K562 (cell line): ENCODE data around the gene A1BG. TPM values are rescaled to one million over a fixed set of nuclear protein-coding genes. Genes with fewer than 3 reads are reported as not detected.

ENCODE experiments used
- ATF3 ChIP-seq, 2 experiments: fragments of 450-650 bp in 1 of 2; sonication (generic) in 1 of 2; formaldehyde crosslinking in 1 of 2; IDR thresholded peaks in 1 of 2; conservative IDR thresholded peaks in 1 of 2; 2 replicates each; pipeline versions ENCODE4 v1.6.1 to v1.8.1; 2016 to 2023; ENCODE audit warnings: mild to moderate bottlenecking in 2 of 2, moderate library complexity in 2 of 2, inconsistent platforms in 1 of 2, missing genetic modification reagents in 1 of 2
- BHLHE40 ChIP-seq: IDR thresholded peaks from 2 replicates; pipeline ENCODE4 v1.6.1; 2011; ENCODE audit warnings: low read length, improper control_type of control experiment
- CBFA2T2 ChIP-seq: fragments of 450-650 bp; conservative IDR thresholded peaks from 2 replicates; pipeline ENCODE4 v1.6.1; 2017; ENCODE audit warnings: mild to moderate bottlenecking
- CBX5 ChIP-seq: IDR thresholded peaks from 2 replicates; pipeline ENCODE4 v1.6.1; 2014; ENCODE audit warnings: low read depth, borderline replicate concordance
- CHD2 ChIP-seq: IDR thresholded peaks from 2 replicates; pipeline ENCODE4 v1.6.1; 2011; ENCODE audit warnings: low read depth, low read length
- DMBX1 ChIP-seq: fragments of 250-450 bp; sonication (Bioruptor Pico); IDR thresholded peaks from 2 replicates; pipeline ENCODE4 v1.8.0; 2022; ENCODE audit warnings: inconsistent platforms, mild to moderate bottlenecking, moderate library complexity, borderline replicate concordance
- FOXM1 ChIP-seq, 2 experiments: fragments of 450-650 bp in 1 of 2; sonication (generic) in 1 of 2; formaldehyde crosslinking in 1 of 2; IDR thresholded peaks; 2 replicates each; pipeline versions ENCODE4 v1.6.1 to v1.9.0; 2017 to 2022; ENCODE audit warnings: low read depth in 2 of 2, mild to moderate bottlenecking in 2 of 2, missing genetic modification reagents in 1 of 2, moderate library complexity in 1 of 2
- GABPB1 ChIP-seq: sonication (generic); formaldehyde crosslinking; IDR thresholded peaks from 2 replicates; pipeline ENCODE4 v1.8.0; 2022; ENCODE audit warnings: mild to moderate bottlenecking, missing genetic modification reagents
- HNRNPLL ChIP-seq: fragments of 200-400 bp; formaldehyde crosslinking; IDR thresholded peaks from 2 replicates; pipeline ENCODE4 v1.6.1; 2017; ENCODE audit warnings: low read length, low read depth, mild to moderate bottlenecking; ENCODE audit not compliant: poor library complexity, severe bottlenecking
- LCOR ChIP-seq: sonication (generic); formaldehyde crosslinking; IDR thresholded peaks from 2 replicates; pipeline ENCODE4 v1.8.0; 2022; ENCODE audit warnings: mild to moderate bottlenecking, missing genetic modification reagents
- MEIS2 ChIP-seq: fragments of 450-650 bp; IDR thresholded peaks from 2 replicates; pipeline ENCODE4 v1.6.1; 2014; ENCODE audit warnings: mild to moderate bottlenecking; ENCODE audit not compliant: partially characterized antibody
- NEUROD1 ChIP-seq: fragments of 150-350 bp; IDR thresholded peaks from 2 replicates; pipeline ENCODE4 v1.6.1; 2014; ENCODE audit warnings: borderline replicate concordance, low read length, low read depth; ENCODE audit not compliant: partially characterized antibody
- NR2C1 ChIP-seq, 2 experiments: fragments of 450-650 bp; IDR thresholded peaks; 2 replicates each; pipeline ENCODE4 v1.6.1; 2017; ENCODE audit warnings: mild to moderate bottlenecking in 2 of 2, antibody characterized with exemption in 1 of 2, inconsistent platforms in 1 of 2, missing compliant biosample characterization in 1 of 2, missing genetic modification characterization in 1 of 2
- PHF21A ChIP-seq: fragments of 450-650 bp; IDR thresholded peaks from 2 replicates; pipeline ENCODE4 v1.6.1; 2017; ENCODE audit warnings: low read depth, borderline replicate concordance
- POLR2A ChIP-seq: fragments of 450-650 bp; conservative IDR thresholded peaks from 2 replicates; pipeline ENCODE4 v1.6.1; 2016
- SIN3A ChIP-seq, 2 experiments: fragments of 150-350 bp in 1 of 2; IDR thresholded peaks; 2 replicates each; pipeline ENCODE4 v1.6.1; 2011 to 2016; ENCODE audit warnings: borderline replicate concordance in 2 of 2, low read depth in 2 of 2, low read length in 2 of 2, mild to moderate bottlenecking in 2 of 2, moderate library complexity in 2 of 2; ENCODE audit not compliant: control insufficient read depth in 1 of 2
- SP1 ChIP-seq: sonication (generic); formaldehyde crosslinking; IDR thresholded peaks from 2 replicates; pipeline ENCODE4 v1.8.1; 2022; ENCODE audit warnings: mild to moderate bottlenecking, missing genetic modification reagents
- TAF1 ChIP-seq: IDR thresholded peaks from 2 replicates; pipeline ENCODE4 v1.6.1; 2011; ENCODE audit warnings: mild to moderate bottlenecking, low read length, moderate library complexity; ENCODE audit not compliant: insufficient read depth, control insufficient read depth, severe bottlenecking; ENCODE audit errors: extremely low read depth
- TAF9B ChIP-seq: fragments of 450-650 bp; IDR thresholded peaks from 2 replicates; pipeline ENCODE4 v1.6.1; 2018; ENCODE audit warnings: mild to moderate bottlenecking; ENCODE audit not compliant: partially characterized antibody
- ZNF431 ChIP-seq: sonication (generic); formaldehyde crosslinking; IDR thresholded peaks from 2 replicates; pipeline ENCODE4 v1.8.0; 2022; ENCODE audit warnings: mild to moderate bottlenecking, missing genetic modification reagents
- ZNF444 ChIP-seq: fragments of 250-450 bp; sonication (Bioruptor Pico); IDR thresholded peaks from 2 replicates; pipeline ENCODE4 v1.4.0; 2020; ENCODE audit warnings: mild to moderate bottlenecking, moderate library complexity
- ZNF583 ChIP-seq: fragments of 250-450 bp; sonication (Bioruptor Pico); IDR thresholded peaks from 2 replicates; pipeline ENCODE4 v1.4.0; 2020
- ZNF699 ChIP-seq: fragments of 250-450 bp; sonication (Bioruptor Pico); IDR thresholded peaks from 2 replicates; pipeline ENCODE4 v1.8.0; 2021; ENCODE audit warnings: mild to moderate bottlenecking, moderate library complexity; ENCODE audit not compliant: insufficient replicate concordance
- polyA plus RNA-seq, 8 experiments: library from polyadenylated mRNA; depleted of rRNA in 4 of 8; stranded (reverse) in 5 of 8; unstranded in 3 of 8; fragments of >200 nt; fragmentation: Nextera tagmentation in 2 of 8; fragmentation: Illumina TruSeq in 1 of 8; extraction: Ambion mirVana in 2 of 8; extraction: Trizol in 1 of 8; gene quantifications; 2 replicates each; pipeline versions ENCODE4 v1.2.1 to v1.2.3, GENCODE V29; 2011 to 2014; ENCODE audit warnings: inconsistent platforms in 1 of 8, missing spikeins in 1 of 8
- total RNA-seq, 7 experiments: library from RNA; depleted of rRNA in 6 of 7; stranded (reverse); fragments of >200 nt in 6 of 7; fragmentation: Illumina TruSeq in 2 of 7; extraction: Trizol in 2 of 7; gene quantifications; 2 replicates each; pipeline versions ENCODE4 v1.2.1 to v1.2.3, GENCODE V29; 2011 to 2021; ENCODE audit warnings: low replicate concordance in 1 of 7
- TF ChIP-seq, protein P1 (sequence below): fragments of 450-650 bp; conservative IDR thresholded peaks from 2 replicates; pipeline ENCODE4 v1.6.1; 2016; ENCODE audit warnings: missing genetic modification characterization, low read depth, mild to moderate bottlenecking, control low read depth, missing compliant biosample characterization

The A1BG gene
- total and polyA plus RNA-seq, 9 of the 15 experiments (the other 6 are each of a cell fraction or from before 2014, with no cell fraction given): 0.10 to 19.8 (median 2.6) TPM

GRCh38 chr19:58305065-58305931, 48.0 kb downstream of the A1BG start, which contains the start of gene ERVK3-1 (continued):
- peak; percentile 67 to 89 for TF ChIP-seq SIN3A (IDR thresholded peaks at IDR 0.05; ENCODE audit: borderline replicate concordance in 2 of 2, control insufficient read depth in 1 of 2, low read depth in 2 of 2, low read length in 2 of 2)
- no peak for TF ChIP-seq CHD2
- no peak for TF ChIP-seq DMBX1 (CRISPR knock-in tag)
- TF ChIP-seq TAF9B: peak; percentile 97
- no peak for TF ChIP-seq ZNF444 (CRISPR knock-in tag)
- peak; percentile 31 for TF ChIP-seq MEIS2
- TF ChIP-seq TAF1: peak; percentile 95
- TF ChIP-seq ZNF583: no peak
- TF ChIP-seq ZNF699 (CRISPR knock-in tag): no peak
- TF ChIP-seq HNRNPLL: peak; percentile 100
- TF ChIP-seq CBFA2T2: peak; percentile 36
- TF ChIP-seq BHLHE40: peak; percentile 75
- TF ChIP-seq CBX5: no peak
- TF ChIP-seq PHF21A: peak; percentile 64; the same call in 1 of the 2 replicates
- TF ChIP-seq LCOR (CRISPR knock-in tag): 0 out of 2 replicates have a peak, but pooled peaks have one; percentile 11
- no peak for TF ChIP-seq ATF3 (IDR thresholded peaks at IDR 0.05)
- TF ChIP-seq ATF3 (CRISPR knock-in tag; conservative IDR thresholded peaks at IDR 0.05): no peak
- peak; percentile 97 for TF ChIP-seq GABPB1 (CRISPR knock-in tag)
- TF ChIP-seq FOXM1 (IDR thresholded peaks at IDR 0.05; ENCODE audit: low read depth): no peak
- no peak; the same call in 1 of the 2 replicates for TF ChIP-seq FOXM1 (CRISPR knock-in tag; IDR thresholded peaks at IDR 0.05; ENCODE audit: low read depth)
- peak; percentile 85 for TF ChIP-seq ZNF431
- peak; percentile 99 for TF ChIP-seq POLR2A
- peak; percentile 75 for TF ChIP-seq SP1 (CRISPR knock-in tag)
- peak; percentile 75 for TF ChIP-seq NR2C1 (IDR thresholded peaks at IDR 0.05)
- TF ChIP-seq NR2C1 (tag; IDR thresholded peaks at IDR 0.05): peak; percentile 70
- TF ChIP-seq, protein P1, sequence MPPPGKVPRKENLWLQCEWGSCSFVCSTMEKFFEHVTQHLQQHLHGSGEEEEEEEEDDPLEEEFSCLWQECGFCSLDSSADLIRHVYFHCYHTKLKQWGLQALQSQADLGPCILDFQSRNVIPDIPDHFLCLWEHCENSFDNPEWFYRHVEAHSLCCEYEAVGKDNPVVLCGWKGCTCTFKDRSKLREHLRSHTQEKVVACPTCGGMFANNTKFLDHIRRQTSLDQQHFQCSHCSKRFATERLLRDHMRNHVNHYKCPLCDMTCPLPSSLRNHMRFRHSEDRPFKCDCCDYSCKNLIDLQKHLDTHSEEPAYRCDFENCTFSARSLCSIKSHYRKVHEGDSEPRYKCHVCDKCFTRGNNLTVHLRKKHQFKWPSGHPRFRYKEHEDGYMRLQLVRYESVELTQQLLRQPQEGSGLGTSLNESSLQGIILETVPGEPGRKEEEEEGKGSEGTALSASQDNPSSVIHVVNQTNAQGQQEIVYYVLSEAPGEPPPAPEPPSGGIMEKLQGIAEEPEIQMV (tag): no peak
- peak; percentile 25 for TF ChIP-seq NEUROD1
